ENCODE measurements around the gene PKLR. TPM values are rescaled to one million over a fixed set of nuclear protein-coding genes. Genes with fewer than 3 reads are reported as not detected.

The PKLR gene
- total RNA-seq, 2 donors from 2014 or later, result not detected

GRCh38 chr1:155277070-155277901 lies 24.0 kb downstream of the PKLR start, which contains the start of gene HCN3:
Gene HCN3, plus strand, starts transcription at chr1:155277463. Its CDS starts 128 bp downstream, at chr1:155277591.
- Histone ChIP-seq H3K9me3 (no peaks in the 10 kb centered on the region), H3K4me1 (ENCODE audit: control insufficient read depth in 1 of 2, low read depth in 2 of 2) (peaks cover 13 to 24% of the 10 kb centered on the region in 2 donors), H3K36me3 (no peaks in the 10 kb centered on the region), H3K27me3 (replicated peaks; ENCODE audit: insufficient read depth) (no peaks in the 10 kb centered on the region), H3K27ac (peak within 1 kb of the TSS; percentile 48 to 52), H3K4me3 (peak within 1 kb of the TSS; percentile 89)
- ATAC-seq (ENCODE audit: insufficient number of reproducible peaks, low FRiP score, low read depth), result peak; percentile 95
- DNase-seq (ENCODE audit: low spot score), result peak; percentile 89
- TF ChIP-seq CTCF (IDR thresholded peaks at IDR 0.05), result peak; percentile 56

GRCh38 chr1:155273343-155274245 lies 27.6 kb downstream of the PKLR start, which contains the start of gene CLK2:
Gene CLK2, minus strand, starts transcription at chr1:155273504. Its CDS starts 2,527 bp downstream, at chr1:155270977.
- peak within 1 kb of the TSS; percentile 80 to 94 for H3K27ac ChIP-seq
- peaks cover 26% of the 10 kb centered on the region for H3K36me3 ChIP-seq
- peaks cover 15 to 41% of the 10 kb centered on the region in 2 donors for H3K4me1 ChIP-seq (ENCODE audit: control insufficient read depth in 1 of 2, low read depth in 2 of 2)
- H3K4me3 ChIP-seq, result peak within 1 kb of the TSS; percentile 92
- H3K9me3 ChIP-seq, result no peaks in the 10 kb centered on the region
- ATAC-seq (ENCODE audit: insufficient number of reproducible peaks, low FRiP score, low read depth) (peak; percentile 63), DNase-seq (ENCODE audit: low spot score) (peak; percentile 80)
- no peak for TF ChIP-seq CTCF (IDR thresholded peaks at IDR 0.05)
- H3K27me3 ChIP-seq (replicated peaks; ENCODE audit: insufficient read depth), result no peaks in the 10 kb centered on the region

- no peak for TF ChIP-seq CTCF (IDR thresholded peaks at IDR 0.05)
- H3K36me3 ChIP-seq, result peaks cover 34% of the 10 kb centered on the region
- no peaks in the 10 kb centered on the region for H3K27me3 ChIP-seq (replicated peaks; ENCODE audit: insufficient read depth)
- peak overlapping the region; percentile 80 to 94 for H3K27ac ChIP-seq
- ATAC-seq (ENCODE audit: insufficient number of reproducible peaks, low FRiP score, low read depth), result peak; percentile 6
- peak overlapping the region; percentile 92 for H3K4me3 ChIP-seq
- H3K4me1 ChIP-seq (ENCODE audit: control insufficient read depth in 1 of 2, low read depth in 2 of 2), result peaks cover 9 to 32% of the 10 kb centered on the region in 2 donors
- no peak for DNase-seq (ENCODE audit: low spot score)
- H3K9me3 ChIP-seq, result no peaks in the 10 kb centered on the region
These were observed 28.5 kb downstream of the PKLR start for GRCh38 chr1:155272466-155273342.

- H3K4me3 ChIP-seq, result no peak overlapping the region
- no peak for TF ChIP-seq CTCF (IDR thresholded peaks at IDR 0.05)
- no peaks in the 10 kb centered on the region for H3K9me3 ChIP-seq
- peaks cover 4 to 26% of the 10 kb centered on the region in 2 donors for H3K4me1 ChIP-seq (ENCODE audit: control insufficient read depth in 1 of 2, low read depth in 2 of 2)
- H3K27me3 ChIP-seq (replicated peaks; ENCODE audit: insufficient read depth), result no peaks in the 10 kb centered on the region
- DNase-seq (ENCODE audit: low spot score) (no peak), ATAC-seq (ENCODE audit: insufficient number of reproducible peaks, low FRiP score, low read depth) (no peak)
- no peak overlapping the region for H3K27ac ChIP-seq
- peaks cover 54% of the 10 kb centered on the region for H3K36me3 ChIP-seq
These were observed 31.9 kb downstream of the PKLR start for GRCh38 chr1:155269381-155269780.
